A549 (cell line): ENCODE measurements around the gene IMPA2. TPM values are rescaled to one million over a fixed set of nuclear protein-coding genes. Genes with fewer than 3 reads are reported as not detected.

Experiments used
- ATAC-seq, 2 experiments: fragments of 200-7000 bp in 1 of 2; fragments of >200 bp in 1 of 2; cut with Nextera tagmentation in 1 of 2; cut with Tn5 transposase in 1 of 2; 3 replicates each; pipeline versions ENCODE4 v1.8.0 to v1.9.1; 2018 to 2020; ENCODE audit warnings: mild to moderate bottlenecking in 1 of 2, moderate library complexity in 1 of 2
- CTCF ChIA-PET: fragments of 300-600 bp; sonication (Branson Sonifier 250); formaldehyde crosslinking; extraction: SDS; loops from one replicate; lab custom pipeline; 2021; ENCODE audit warnings: antibody characterized with exemption, inconsistent platforms; lab: Yijun Ruan, JAX
- POLR2A ChIA-PET: fragments of 350-600 bp; formaldehyde crosslinking; extraction: SDS; loops from one replicate; lab custom pipeline; 2021; ENCODE audit warnings: antibody characterized with exemption, inconsistent platforms; lab: Yijun Ruan, JAX
- DNase-seq, 2 experiments: peaks; one replicate each; pipeline versions ENCODE4 v3.0.0 to v3.0.0-alpha.2; 2011 to 2016; ENCODE audit warnings: low read depth in 1 of 2, low spot score in 1 of 2
- FAIRE-seq: peaks from 2 replicates; lab custom pipeline; 2011; peaks lifted over from hg19 to GRCh38; lab: Jason Lieb, UNC
- H3K27ac ChIP-seq, 2 experiments: fragments of >200 bp; sonication (Bioruptor Twin); formaldehyde crosslinking; 3 replicates each; pipeline ENCODE4 v1.5.1; 2016 to 2017
- H3K4me1 ChIP-seq: fragments of >200 bp; sonication (Bioruptor Twin); formaldehyde crosslinking; 3 replicates; pipeline ENCODE4 v1.6.1; 2016
- H3K4me2 ChIP-seq: fragments of >200 bp; sonication (Bioruptor Twin); formaldehyde crosslinking; 3 replicates; pipeline ENCODE4 v1.6.1; 2016
- H3K4me3 ChIP-seq: fragments of >200 bp; sonication (Bioruptor Twin); formaldehyde crosslinking; 3 replicates; pipeline ENCODE4 v1.5.1; 2016
- H3K9me3 ChIP-seq: fragments of >200 bp; sonication (Bioruptor Twin); formaldehyde crosslinking; 3 replicates; pipeline ENCODE4 v1.6.1; 2016
- BHLHE40 ChIP-seq: IDR thresholded peaks from 2 replicates; pipeline ENCODE4 v1.6.1; 2012; ENCODE audit warnings: low read depth, low read length, inconsistent platforms
- CBX8 ChIP-seq: fragments of 200-600 bp; sonication (generic); IDR thresholded peaks from 2 replicates; pipeline ENCODE4 v1.6.1; 2016
- CHD2 ChIP-seq: fragments of 150-350 bp; IDR thresholded peaks from 2 replicates; pipeline ENCODE4 v1.6.1; 2014; ENCODE audit warnings: low read length; ENCODE audit not compliant: partially characterized antibody
- CHD4 ChIP-seq: fragments of 200-600 bp; sonication (generic); IDR thresholded peaks from 2 replicates; pipeline ENCODE4 v1.6.1; 2016; ENCODE audit warnings: antibody characterized with exemption, mild to moderate bottlenecking, borderline replicate concordance
- EP300 ChIP-seq, 2 experiments: fragments of >200 bp; sonication (Bioruptor Twin); formaldehyde crosslinking; IDR thresholded peaks; 2 replicates in 1 of 2; 3 replicates in 1 of 2; pipeline ENCODE4 v1.6.1; 2016 to 2017
- ESRRA ChIP-seq: fragments of 150-350 bp; IDR thresholded peaks from 2 replicates; pipeline ENCODE4 v1.6.1; 2014; ENCODE audit warnings: mild to moderate bottlenecking, low read length, borderline replicate concordance
- FOSB ChIP-seq: fragments of 250-450 bp; sonication (Bioruptor Pico); IDR thresholded peaks from 2 replicates; pipeline ENCODE4 v1.5.0; 2020; ENCODE audit warnings: mild to moderate bottlenecking, moderate library complexity
- FOXS1 ChIP-seq: fragments of 250-450 bp; sonication (Bioruptor Pico); IDR thresholded peaks from 2 replicates; pipeline ENCODE4 v1.5.0; 2020; ENCODE audit warnings: mild to moderate bottlenecking, moderate library complexity
- GATA3 ChIP-seq: IDR thresholded peaks from 2 replicates; pipeline ENCODE4 v1.6.1; 2012; ENCODE audit warnings: borderline replicate concordance
- HOXB5 ChIP-seq: fragments of 250-450 bp; sonication (Bioruptor Pico); IDR thresholded peaks from 2 replicates; pipeline ENCODE4 v1.5.0; 2020; ENCODE audit warnings: mild to moderate bottlenecking, moderate library complexity
- JUN ChIP-seq, 2 experiments: fragments of >200 bp; sonication (Bioruptor Twin); formaldehyde crosslinking; IDR thresholded peaks; 2 replicates in 1 of 2; 3 replicates in 1 of 2; pipeline ENCODE4 v1.6.1; 2016 to 2017
- KDM1A ChIP-seq: fragments of 200-600 bp; sonication (generic); IDR thresholded peaks from 2 replicates; pipeline ENCODE4 v1.6.1; 2016; ENCODE audit warnings: low read depth, mild to moderate bottlenecking
- MAFK ChIP-seq: fragments of 450-650 bp; IDR thresholded peaks from 2 replicates; pipeline ENCODE4 v1.6.1; 2014; ENCODE audit not compliant: partially characterized antibody
- MYC ChIP-seq: IDR thresholded peaks from 2 replicates; pipeline ENCODE4 v1.6.1; 2012; ENCODE audit warnings: mild to moderate bottlenecking, inconsistent platforms, low read length, improper control_type of control experiment, borderline replicate concordance
- NR3C1 ChIP-seq: fragments of >200 bp; sonication (Bioruptor Twin); formaldehyde crosslinking; IDR thresholded peaks from 3 replicates; pipeline ENCODE4 v1.6.1; 2017
- POLR2A ChIP-seq: IDR thresholded peaks from 2 replicates; pipeline ENCODE4 v1.6.1; 2012; ENCODE audit warnings: mild to moderate bottlenecking, low read length
- RAD21 ChIP-seq, 2 experiments: fragments of >200 bp in 1 of 2; sonication (Bioruptor Twin) in 1 of 2; formaldehyde crosslinking in 1 of 2; IDR thresholded peaks in 1 of 2; conservative IDR thresholded peaks in 1 of 2; 2 replicates in 1 of 2; 3 replicates in 1 of 2; pipeline ENCODE4 v1.6.1; 2012 to 2018; ENCODE audit warnings: inconsistent platforms in 1 of 2
- SMC3 ChIP-seq: fragments of >200 bp; sonication (Bioruptor Twin); formaldehyde crosslinking; IDR thresholded peaks from 3 replicates; pipeline ENCODE4 v1.6.1; 2018; ENCODE audit warnings: inconsistent platforms
- TP53 ChIP-seq: fragments of 250-450 bp; sonication (Bioruptor Pico); IDR thresholded peaks from 2 replicates; pipeline ENCODE4 v1.5.0; 2021; ENCODE audit warnings: mild to moderate bottlenecking, moderate library complexity
- ZC3H11A ChIP-seq: fragments of 450-650 bp; IDR thresholded peaks from 2 replicates; pipeline ENCODE4 v1.6.1; 2014; ENCODE audit warnings: antibody characterized with exemption, mild to moderate bottlenecking
- WGBS: methylation state at CpG from one replicate; pipeline ENCODE4 v1.1.6; 2017; ENCODE audit errors: missing lambda C conversion rate; 5-methylcytosine and 5-hydroxymethylcytosine counted together
- polyA plus RNA-seq, 4 experiments: library from polyadenylated mRNA; depleted of rRNA in 3 of 4; stranded (reverse); fragments of >200 nt; fragmentation: RNase III in 1 of 4; extraction: RNeasy Plus Mini Kit Qiagen cat#74134 plus additional on column Dnase treatment in 1 of 4; gene quantifications; 2 replicates in 3 of 4; 3 replicates in 1 of 4; pipeline ENCODE4 v1.2.3, GENCODE V29; 2011 to 2017
- TF ChIP-seq, protein P1 (sequence below): fragments of >200 bp; sonication (Bioruptor Twin); formaldehyde crosslinking; IDR thresholded peaks from 3 replicates; pipeline ENCODE4 v1.6.1; 2016
- TF ChIP-seq, protein P2 (sequence below): fragments of 250-450 bp; sonication (Bioruptor Pico); IDR thresholded peaks from 2 replicates; pipeline ENCODE4 v1.5.0; 2020; ENCODE audit warnings: low read depth, mild to moderate bottlenecking, moderate library complexity
- TF ChIP-seq, protein P3 (sequence below): IDR thresholded peaks from 2 replicates; pipeline ENCODE4 v1.6.1; 2012
- TF ChIP-seq, protein P4 (sequence below): fragments of >200 bp; sonication (Bioruptor Twin); formaldehyde crosslinking; IDR thresholded peaks from 3 replicates; pipeline ENCODE4 v1.5.1; 2016
- TF ChIP-seq, protein P5 (sequence below): fragments of 150-350 bp; IDR thresholded peaks from 2 replicates; pipeline ENCODE4 v1.6.1; 2014; ENCODE audit warnings: low read depth, mild to moderate bottlenecking, low read length
- TF ChIP-seq, protein P6 (sequence below): IDR thresholded peaks from 2 replicates; pipeline ENCODE4 v1.6.1; 2012; ENCODE audit warnings: low read depth, borderline replicate concordance

IMPA2 gene
- polyA plus RNA-seq, 2 of the 4 experiments (the other 2 are of a cell fraction), result 35.1 to 65.3 TPM

DNA sequence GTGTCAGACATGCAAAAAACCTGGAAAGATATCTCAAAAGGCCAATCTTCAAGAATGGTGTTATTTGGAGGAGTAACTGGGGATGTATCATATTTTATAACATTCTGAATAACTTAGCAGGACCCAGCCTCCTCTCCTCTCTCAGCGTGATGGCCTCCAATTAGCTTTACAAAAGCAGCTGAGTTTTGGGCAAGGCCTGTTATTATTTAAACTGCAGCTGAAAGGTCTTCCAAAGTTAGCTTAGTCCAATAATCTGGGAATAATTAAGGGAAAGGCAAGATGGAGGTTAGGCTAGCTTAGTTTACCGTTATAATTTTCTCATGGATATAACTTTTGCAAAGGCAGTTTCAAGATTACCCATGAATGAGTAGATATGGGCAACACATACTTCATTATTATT, 40.4 kb upstream of the IMPA2 start:
- H3K9me3 ChIP-seq, result no peaks in the 10 kb centered on the region
- 97% methylated on average over 2 of the region's 2 CpGs for WGBS
- ChIA-PET POLR2A (no interaction called here), CTCF (interaction anchor here (1.0 to 21.3 kb wide), 3 partner anchors 11 to 98 kb away, joined by 3 to 435 read pairs (median 4); no protein-coding TSS in a partner anchor)
- no peak overlapping the region for H3K27ac ChIP-seq
- no peak overlapping the region for H3K4me2 ChIP-seq
- TF ChIP-seq FOSB (no peak), ZC3H11A (no peak), KDM1A (no peak), TP53 (no peak), HOXB5 (no peak), POLR2A (no peak), CHD2 (no peak), NR3C1 (no peak)
- TF ChIP-seq, protein P1, sequence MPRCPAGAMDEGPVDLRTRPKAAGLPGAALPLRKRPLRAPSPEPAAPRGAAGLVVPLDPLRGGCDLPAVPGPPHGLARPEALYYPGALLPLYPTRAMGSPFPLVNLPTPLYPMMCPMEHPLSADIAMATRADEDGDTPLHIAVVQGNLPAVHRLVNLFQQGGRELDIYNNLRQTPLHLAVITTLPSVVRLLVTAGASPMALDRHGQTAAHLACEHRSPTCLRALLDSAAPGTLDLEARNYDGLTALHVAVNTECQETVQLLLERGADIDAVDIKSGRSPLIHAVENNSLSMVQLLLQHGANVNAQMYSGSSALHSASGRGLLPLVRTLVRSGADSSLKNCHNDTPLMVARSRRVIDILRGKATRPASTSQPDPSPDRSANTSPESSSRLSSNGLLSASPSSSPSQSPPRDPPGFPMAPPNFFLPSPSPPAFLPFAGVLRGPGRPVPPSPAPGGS, result no peak
- TF ChIP-seq, protein P2, sequence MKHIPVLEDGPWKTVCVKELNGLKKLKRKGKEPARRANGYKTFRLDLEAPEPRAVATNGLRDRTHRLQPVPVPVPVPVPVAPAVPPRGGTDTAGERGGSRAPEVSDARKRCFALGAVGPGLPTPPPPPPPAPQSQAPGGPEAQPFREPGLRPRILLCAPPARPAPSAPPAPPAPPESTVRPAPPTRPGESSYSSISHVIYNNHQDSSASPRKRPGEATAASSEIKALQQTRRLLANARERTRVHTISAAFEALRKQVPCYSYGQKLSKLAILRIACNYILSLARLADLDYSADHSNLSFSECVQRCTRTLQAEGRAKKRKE (CRISPR knock-in tag), result no peak
- no peak for DNase-seq
- no peak overlapping the region for H3K4me3 ChIP-seq
- no peak for FAIRE-seq
- no peak for ATAC-seq
- peaks cover 11% of the 10 kb centered on the region for H3K4me1 ChIP-seq

DNA sequence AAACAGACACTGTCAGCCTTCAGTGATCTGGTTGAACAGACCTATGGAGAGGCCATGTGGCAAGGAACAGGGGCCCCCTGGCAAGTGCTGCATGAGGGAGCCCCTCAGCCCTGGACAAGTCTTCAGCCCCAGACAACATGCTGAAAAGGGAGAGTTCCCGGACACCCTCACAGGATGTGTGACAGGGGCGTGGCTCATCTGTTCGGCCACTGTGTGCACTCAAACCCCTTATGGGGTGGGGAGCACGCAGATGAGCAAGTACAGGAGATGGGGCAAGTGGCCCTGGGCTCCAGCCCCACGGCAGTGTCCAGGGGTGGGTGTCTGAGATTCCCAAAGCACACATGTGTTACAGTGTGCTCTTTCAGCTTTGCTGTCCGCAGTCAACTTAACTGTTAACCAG, 37.8 kb upstream of the IMPA2 start:
- H3K4me3 ChIP-seq, result no peak overlapping the region
- H3K9me3 ChIP-seq, result no peaks in the 10 kb centered on the region
- no peak overlapping the region for H3K4me2 ChIP-seq
- no peak for FAIRE-seq
- ChIA-PET CTCF (interaction anchor here (1.1 to 21.3 kb wide), 3 partner anchors 51 to 211 kb away, joined by 3 to 435 read pairs (median 3); no protein-coding TSS in a partner anchor), POLR2A (no interaction called here)
- no peak for ATAC-seq
- TF ChIP-seq, protein P3, sequence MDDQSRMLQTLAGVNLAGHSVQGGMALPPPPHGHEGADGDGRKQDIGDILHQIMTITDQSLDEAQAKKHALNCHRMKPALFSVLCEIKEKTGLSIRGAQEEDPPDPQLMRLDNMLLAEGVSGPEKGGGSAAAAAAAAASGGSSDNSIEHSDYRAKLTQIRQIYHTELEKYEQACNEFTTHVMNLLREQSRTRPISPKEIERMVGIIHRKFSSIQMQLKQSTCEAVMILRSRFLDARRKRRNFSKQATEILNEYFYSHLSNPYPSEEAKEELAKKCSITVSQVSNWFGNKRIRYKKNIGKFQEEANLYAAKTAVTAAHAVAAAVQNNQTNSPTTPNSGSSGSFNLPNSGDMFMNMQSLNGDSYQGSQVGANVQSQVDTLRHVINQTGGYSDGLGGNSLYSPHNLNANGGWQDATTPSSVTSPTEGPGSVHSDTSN, result no peak
- no peak for DNase-seq
- H3K4me1 ChIP-seq, result peaks cover 27% of the 10 kb centered on the region
- H3K27ac ChIP-seq, result peak overlapping the region in 1 of 2 experiments; percentile 61; a peak in 3 of 6 replicates
- 88% methylated on average over 6 of the region's 6 CpGs for WGBS

DNA sequence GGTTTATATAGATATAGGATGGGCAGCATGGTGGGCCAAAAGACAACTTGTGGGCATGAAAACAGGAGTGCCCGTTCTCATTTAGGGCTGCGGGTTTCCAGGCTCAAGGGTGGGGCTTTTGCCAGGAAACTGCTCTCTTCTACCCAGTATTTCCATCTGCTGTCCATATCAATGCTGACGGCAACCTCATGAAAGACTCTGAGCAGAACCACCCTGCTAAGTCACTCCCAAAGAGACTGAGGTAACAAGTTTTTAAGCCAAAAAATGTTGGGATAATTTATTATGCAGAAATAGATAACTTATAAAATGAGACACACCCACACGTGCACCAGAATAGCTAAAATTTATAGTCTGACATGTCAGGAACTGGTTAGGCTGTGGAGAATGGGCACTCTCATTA, 37.1 kb upstream of the IMPA2 start:
- DNase-seq (no peak), ATAC-seq (no peak), FAIRE-seq (no peak)
- POLR2A ChIA-PET, result no interaction called here
- Histone ChIP-seq H3K4me2 (no peak overlapping the region), H3K27ac (peak overlapping the region in 1 of 2 experiments; percentile 61; a peak in 2 of 6 replicates), H3K4me1 (peaks cover 34% of the 10 kb centered on the region), H3K9me3 (no peaks in the 10 kb centered on the region), H3K4me3 (no peak overlapping the region)
- CTCF ChIA-PET, result interaction anchor here (1.1 to 21.3 kb wide), 4 partner anchors 8 to 212 kb away, joined by 3 to 435 read pairs (median 4); no protein-coding TSS in a partner anchor
- whole genome bisulfite sequencing, result 93% methylated on average over 4 of the region's 4 CpGs
- TF ChIP-seq, protein P4, sequence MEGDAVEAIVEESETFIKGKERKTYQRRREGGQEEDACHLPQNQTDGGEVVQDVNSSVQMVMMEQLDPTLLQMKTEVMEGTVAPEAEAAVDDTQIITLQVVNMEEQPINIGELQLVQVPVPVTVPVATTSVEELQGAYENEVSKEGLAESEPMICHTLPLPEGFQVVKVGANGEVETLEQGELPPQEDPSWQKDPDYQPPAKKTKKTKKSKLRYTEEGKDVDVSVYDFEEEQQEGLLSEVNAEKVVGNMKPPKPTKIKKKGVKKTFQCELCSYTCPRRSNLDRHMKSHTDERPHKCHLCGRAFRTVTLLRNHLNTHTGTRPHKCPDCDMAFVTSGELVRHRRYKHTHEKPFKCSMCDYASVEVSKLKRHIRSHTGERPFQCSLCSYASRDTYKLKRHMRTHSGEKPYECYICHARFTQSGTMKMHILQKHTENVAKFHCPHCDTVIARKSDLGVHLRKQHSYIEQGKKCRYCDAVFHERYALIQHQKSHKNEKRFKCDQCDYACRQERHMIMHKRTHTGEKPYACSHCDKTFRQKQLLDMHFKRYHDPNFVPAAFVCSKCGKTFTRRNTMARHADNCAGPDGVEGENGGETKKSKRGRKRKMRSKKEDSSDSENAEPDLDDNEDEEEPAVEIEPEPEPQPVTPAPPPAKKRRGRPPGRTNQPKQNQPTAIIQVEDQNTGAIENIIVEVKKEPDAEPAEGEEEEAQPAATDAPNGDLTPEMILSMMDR, result no peak
- no peak for TF ChIP-seq GATA3
- no peak for TF ChIP-seq MYC
- no peak for TF ChIP-seq SMC3
- TF ChIP-seq CBX8, result no peak
- no peak for TF ChIP-seq BHLHE40
- no peak for TF ChIP-seq MAFK
- no peak for TF ChIP-seq RAD21 (conservative IDR thresholded peaks at IDR 0.05 in 1 of 2, IDR thresholded peaks at IDR 0.05 in 1 of 2)
- TF ChIP-seq, protein P3, result no peak
- no peak for TF ChIP-seq ESRRA
- TF ChIP-seq EP300 (IDR thresholded peaks at IDR 0.05), result no peak
- TF ChIP-seq, protein P5, sequence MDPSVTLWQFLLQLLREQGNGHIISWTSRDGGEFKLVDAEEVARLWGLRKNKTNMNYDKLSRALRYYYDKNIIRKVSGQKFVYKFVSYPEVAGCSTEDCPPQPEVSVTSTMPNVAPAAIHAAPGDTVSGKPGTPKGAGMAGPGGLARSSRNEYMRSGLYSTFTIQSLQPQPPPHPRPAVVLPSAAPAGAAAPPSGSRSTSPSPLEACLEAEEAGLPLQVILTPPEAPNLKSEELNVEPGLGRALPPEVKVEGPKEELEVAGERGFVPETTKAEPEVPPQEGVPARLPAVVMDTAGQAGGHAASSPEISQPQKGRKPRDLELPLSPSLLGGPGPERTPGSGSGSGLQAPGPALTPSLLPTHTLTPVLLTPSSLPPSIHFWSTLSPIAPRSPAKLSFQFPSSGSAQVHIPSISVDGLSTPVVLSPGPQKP, result no peak
- no peak for TF ChIP-seq JUN (IDR thresholded peaks at IDR 0.05)
- TF ChIP-seq CHD4, result no peak
- TF ChIP-seq FOXS1 (CRISPR knock-in tag), result no peak
- TF ChIP-seq, protein P6, sequence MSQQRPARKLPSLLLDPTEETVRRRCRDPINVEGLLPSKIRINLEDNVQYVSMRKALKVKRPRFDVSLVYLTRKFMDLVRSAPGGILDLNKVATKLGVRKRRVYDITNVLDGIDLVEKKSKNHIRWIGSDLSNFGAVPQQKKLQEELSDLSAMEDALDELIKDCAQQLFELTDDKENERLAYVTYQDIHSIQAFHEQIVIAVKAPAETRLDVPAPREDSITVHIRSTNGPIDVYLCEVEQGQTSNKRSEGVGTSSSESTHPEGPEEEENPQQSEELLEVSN, result no peak
